Stimulated activated CD8-positive, alpha-beta memory T cell treated with anti-CD3 and anti-CD28 coated beads, Interleukin-12 subunit alpha, Interleukin-12 subunit beta, amount 100 ng/mL, for 1 hour (primary cell): ENCODE data around the gene CCDC134.

ENCODE experiments used
- DNase-seq: peaks from one replicate; pipeline ENCODE4 v3.0.0-alpha.2; 2020; ENCODE audit warnings: low read depth

CCDC134 gene

DNA sequence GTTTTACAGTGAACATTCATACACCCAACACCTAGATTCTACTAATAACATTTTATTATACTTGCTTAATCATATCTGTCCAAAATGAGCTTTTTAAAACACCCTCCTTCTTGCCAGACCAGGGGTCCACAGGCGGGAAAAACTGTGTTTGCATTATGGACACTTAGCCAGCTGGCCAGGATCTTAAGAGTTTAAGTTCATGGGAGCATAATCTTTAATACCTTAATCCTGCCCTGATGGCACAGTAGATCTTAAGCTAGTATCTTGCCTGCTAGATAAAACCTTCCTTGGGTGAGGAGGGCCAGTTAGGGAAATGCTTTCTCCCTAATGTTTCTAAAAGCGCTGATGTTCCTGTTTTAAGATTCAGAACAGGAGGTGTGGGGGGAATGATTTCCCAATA, 13.1 kb upstream of the CCDC134 start:
- DNase-seq, result no peak

DNA sequence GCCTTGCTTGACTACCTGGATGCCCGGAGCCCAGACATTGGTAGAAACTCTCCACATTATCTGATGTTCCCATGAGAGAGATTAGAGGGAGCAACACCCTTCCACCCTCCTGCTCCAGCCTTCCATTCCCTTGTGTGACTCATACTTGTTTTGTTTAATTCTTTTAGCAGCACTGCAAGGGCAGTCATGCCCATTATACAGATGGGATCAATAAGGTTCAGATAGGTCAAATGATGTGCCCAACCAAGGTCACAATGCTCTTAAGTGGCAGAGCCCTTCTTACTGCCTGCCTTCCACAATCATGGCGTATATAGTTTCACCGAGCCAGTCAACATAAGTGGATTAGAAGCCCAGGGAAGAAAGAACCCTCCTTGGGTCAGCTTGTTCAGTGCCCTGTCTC, 6.6 kb upstream of the CCDC134 start:
- DNase-seq, result no peak

DNA sequence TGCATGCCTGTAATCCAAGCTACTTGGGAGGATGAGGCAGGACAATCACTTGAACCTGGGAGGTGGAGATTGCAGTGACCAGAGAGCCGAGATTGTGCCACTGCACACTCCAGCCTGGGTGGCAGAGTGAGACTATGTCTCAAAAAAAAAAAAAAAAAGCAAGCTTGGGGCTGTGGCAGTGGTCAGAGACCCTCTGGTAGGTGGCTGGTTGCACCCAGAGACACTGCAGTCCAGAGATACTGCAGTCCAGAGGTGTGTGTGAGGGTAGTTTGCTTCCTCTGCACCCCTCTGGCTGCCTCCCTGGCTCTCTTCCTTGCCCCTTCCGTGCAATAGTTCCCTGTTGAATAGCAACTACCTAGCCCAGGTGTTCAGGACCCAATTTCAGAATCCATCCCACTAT, 1.7 kb upstream of the CCDC134 start:
- DNase-seq, result no peak

DNA sequence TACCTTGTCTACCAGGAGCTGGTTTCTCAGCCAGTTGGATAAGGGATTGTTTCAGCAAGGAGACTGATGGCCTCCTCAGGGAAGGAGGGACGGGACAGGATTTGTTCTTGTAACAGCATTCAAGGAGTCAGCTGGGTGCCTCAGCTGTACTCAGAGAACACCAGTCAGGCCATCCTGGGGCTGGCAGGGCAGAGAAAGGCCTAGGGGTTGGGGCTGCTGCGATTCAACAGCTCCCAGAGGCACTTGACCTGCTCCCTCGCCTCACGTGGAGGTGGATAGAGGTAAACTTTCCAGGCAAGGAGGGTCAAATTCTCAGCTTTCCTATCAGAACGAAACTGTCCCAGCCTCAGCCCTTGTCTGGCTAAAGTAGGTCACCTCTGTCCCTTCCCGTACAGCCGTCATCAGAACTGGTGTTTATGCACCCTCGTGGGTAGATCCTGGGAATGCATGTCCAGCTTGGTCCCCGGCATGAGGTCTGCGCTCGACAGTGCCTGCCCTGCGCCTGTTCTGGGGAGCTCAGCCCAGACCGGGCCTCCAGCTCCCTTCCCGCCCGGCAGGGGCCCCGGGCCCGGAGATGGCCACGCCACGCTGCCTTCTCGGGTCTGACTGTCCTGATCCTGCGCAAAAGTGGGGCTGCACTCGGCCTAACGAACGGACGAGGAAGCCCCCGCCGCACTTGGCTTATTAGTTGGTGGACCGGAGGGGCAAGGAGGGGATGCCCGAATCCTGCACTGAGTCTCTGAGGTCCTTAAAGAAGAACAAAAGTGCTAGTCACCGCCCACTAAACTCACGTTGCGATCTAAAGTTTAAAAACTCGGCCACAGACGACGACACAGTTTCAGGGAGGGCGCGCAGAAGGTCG, 762 bp upstream of the CCDC134 start:
- DNase-seq, result no peak

DNA sequence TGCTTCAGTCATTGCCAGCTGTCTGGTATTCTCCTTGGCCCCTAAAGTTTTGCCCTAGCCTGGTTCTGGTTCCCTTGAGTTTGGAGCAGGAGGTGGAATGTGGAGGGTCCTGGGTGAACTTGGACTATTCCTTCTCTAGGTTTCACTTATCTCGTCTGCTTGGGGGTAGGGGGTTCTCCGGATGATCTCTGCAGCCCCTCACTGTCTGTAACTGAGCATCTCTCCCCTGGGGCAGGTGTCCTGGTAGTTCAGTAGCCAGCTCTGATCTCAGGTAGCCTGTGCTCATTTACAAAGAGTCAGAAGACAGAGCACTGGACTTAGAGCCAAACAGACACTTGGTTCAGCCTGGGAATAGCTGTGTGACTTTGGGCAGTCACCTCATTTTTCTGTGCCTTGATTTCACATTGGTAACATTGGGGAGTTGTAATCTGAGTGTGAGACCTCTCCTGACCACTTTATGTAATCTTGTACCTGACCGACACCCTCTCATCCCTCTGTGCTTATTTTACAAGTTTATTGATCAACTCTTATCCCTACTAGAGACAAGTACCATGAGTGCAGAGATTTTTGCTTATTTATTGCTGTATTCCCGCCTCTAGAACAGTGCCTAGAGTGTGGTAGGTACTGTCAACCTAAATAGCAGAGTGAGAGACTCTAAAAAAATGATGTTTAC, 804 bp downstream of the CCDC134 start:
- no peak for DNase-seq

DNA sequence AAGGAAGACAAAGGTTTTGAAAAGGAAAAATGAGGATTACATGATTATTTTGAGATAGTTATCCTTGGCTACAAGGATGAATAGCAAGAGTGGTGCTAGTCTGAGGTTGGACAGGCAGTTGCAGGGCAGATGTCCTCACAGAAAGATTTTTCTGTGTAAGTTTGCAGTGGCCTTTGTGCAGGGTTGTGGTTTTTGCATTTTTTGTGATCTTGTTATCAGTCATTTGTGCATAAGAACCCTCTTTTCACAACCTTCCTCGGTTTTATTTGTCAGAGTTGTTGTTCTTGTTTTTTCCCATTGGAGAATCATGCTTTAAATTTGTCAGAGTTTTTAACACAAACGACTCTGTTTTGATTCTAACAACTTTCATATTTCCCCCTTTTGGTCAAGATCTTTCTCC, 1.4 kb downstream of the CCDC134 start:
- DNase-seq, result no peak

DNA sequence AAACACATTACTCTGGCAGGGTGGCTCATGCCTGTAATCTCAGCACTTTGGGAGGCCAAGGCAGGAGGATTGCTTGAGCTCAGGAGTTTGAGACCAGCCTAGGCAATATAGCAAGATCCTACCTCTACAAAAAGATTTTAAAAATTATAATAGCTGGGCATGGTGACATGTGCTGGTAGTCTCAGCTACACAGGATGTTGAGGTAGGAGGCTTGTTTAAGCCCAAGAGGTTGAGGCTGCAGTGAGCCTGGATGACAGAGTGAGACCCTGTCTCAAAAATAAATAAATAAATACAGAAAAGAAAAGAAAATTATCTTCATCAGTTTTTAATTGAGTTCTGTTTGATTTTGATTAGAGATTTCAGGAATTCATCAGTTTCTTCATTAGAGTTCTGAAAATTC, 5.2 kb downstream of the CCDC134 start:
- no peak for DNase-seq

DNA sequence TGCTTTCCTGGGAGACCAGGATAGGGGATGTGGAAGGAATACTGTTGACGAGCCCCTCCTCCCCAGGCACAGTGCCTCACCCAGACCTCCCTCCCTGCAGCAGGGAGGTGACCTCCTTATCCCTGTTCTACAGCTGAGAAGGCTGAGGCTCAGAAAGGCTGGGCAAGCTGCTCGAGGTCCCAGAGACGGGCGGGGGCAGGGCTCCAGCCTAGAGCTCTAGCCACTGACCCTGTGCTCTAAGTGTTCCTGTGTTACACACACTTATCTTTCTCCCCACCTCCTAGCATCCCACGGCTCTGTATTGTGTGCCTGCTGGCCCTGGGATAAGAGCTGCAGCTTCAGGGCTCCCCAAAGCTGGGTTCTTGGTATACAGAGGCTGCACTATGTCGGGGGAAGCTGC, 7.9 kb downstream of the CCDC134 start:
- no peak for DNase-seq

DNA sequence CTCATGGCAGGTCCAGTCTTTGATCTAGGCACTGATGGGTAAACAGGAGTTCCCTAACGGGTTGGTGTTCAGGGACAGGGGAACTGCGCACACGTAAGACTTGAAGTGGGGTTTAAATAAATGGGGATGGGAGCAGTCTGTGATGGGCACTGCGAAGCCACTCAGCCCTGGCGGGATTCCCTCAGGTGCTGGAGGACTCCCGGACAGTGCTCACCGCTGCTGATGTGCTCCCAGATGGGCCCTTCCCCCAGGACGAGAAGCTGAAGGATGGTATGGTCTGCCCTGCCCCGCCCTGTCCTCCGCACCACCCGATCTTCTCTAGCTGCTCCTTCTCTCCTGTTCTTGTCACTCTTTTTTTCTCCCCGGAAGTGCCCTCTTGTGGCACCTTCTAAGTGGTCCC, 9.5 kb downstream of the CCDC134 start:
- DNase-seq, result no peak

DNA sequence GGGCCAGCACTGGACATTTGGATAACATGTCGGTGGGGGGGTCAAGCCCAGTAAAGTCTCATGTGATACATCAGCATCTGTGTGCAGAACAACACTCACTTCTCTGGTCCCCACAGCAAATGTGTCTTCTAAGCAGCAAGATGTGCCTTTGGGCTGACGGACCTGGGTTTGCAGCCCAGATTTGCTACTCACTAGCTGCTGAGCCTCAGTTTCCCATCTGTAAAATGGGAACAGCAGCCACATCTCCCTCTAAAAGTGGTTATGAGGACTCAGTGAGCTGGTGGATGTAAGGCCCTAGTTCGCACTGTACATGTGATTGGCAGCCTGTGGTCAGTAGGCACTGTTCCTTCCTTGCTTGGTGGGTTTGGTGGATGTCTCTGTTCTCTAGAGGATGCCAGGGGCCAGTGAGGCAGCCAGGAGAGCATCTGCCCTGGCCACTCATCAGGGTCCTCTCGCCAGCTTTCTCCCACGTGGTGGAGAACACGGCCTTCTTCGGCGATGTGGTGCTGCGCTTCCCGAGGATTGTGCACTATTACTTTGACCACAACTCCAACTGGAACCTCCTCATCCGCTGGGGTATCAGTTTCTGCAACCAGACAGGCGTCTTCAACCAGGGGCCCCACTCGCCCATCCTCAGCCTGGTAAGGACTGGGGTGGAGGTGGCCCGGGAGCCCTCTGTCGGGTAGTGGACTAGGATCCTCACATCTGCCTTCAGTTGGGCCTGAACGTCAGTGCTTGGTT, 12.5 kb downstream of the CCDC134 start:
- no peak for DNase-seq

DNA sequence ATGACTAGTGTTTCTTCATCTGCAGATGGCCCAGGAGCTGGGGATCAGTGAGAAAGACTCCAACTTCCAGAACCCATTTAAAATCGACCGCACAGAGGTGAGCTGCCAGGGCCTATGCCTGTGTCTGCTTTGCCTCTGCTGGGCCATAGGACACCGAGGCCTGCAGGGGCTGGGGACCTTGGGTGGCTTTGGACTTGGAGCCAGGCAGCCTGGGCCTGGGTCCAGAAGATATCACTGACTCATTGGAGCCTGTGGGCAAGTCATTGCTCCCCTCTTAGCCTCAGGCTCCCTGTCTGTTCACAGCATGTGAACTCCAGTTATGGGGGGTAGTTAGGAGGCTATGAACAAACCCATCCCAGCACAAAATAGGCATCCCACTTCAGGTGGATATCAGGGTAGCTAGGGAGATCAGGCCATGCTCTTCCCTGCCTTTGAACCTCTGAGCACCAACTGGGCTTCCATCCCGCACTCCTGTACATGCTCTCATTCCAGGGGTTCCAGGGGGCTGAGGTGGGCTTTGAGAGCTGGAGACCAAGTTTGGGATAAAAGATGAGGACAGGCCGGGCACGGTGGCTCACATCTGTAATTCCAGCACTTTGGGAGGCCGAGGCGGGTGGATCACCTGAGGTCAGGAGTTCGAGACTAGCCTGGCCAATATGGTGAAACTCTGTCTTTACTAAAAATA, 13.4 kb downstream of the CCDC134 start:
- DNase-seq, result no peak

DNA sequence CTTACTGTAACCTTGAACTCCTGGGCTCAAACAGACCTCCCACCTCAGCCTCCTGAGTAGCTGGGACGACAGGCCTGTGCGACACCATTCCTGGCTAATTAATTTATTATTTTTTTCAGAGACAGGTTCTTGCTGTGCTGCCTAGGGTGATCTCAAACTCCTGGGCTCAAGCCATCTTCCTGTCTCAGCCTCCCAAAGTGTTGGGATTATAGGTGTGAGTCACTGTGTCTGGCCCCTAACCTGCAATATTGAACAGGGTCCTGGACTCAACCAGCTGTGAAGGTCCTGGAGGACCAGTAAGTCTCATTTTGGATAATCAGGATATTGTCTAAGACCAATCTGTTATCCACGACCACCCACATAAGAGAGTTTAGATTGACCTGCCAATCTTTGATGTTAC, 15.2 kb downstream of the CCDC134 start:
- no peak for DNase-seq

DNA sequence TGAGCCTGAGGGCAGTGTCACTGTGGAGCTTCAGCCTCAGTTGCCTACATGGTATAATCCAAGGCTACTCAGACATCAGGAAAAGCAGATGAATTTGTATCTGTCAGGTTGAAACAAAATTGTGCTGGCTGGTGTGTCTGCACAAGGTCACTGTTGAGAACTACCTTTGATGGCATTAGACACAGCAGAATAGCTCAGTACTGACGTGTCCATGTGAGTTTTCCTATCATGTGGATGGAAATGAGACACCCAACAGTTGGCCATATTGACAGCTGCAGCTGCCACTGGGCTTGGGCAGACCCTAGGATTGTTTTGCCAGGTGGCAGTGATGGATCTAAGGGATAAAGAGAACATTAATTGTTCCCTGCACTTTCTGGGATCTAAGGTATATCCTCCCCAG, 15.8 kb downstream of the CCDC134 start:
- DNase-seq, result no peak

DNA sequence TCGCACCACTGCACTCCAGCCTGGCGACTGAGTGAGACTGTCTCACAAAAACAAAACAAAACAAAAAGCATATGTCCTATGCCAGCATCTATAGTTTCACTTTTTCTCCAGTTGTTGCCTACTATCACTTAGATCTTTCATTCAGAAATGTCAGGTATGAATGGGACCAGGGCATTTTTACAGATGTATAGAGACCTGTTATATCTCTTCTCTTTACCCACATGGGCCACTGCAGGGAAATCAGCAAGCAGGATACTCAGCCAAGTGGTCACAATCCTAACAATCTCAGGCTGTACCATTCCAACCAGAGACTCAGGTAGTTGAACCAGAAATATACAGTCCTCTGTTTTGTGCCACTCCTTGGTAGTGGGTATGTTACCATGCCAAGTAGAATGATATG, 16.4 kb downstream of the CCDC134 start:
- no peak for DNase-seq

DNA sequence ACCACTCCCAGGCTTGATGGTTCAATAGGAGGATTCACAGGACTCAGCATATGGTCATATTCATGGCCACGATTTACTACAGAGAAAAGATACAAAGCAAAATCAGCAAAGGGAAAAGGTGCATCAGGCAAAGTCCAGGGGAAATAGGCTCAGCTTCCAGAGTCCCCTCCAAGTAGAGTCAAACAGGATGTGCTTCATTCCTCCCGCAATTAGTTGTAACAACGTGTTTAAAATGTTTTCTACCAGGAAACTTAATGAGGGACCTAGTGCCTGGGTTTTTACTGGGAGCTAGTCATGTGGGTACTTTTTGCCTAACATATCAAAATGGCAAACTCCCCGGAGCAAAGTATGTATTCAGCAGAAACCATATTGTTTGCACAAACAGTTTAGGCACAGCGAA, 17.5 kb downstream of the CCDC134 start:
- DNase-seq, result no peak

DNA sequence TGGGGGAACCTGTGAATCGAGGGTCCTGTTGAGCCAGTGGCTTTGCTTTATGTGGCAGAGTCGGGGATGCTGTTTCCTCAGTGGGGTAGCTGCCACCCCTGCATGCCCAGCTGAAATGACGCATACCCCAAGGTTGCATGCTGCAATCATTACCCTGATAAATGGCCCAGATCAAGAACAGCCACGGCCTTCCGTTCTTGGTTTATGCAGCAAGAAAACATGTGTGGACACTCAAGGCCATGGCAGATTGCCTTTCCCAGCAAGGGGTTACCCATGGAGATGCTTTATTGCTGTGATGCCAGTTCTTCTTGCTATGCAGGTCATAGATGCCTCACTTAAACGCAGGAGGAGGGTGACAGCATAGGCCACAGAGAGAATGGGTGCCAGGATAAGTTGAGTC, 18.1 kb downstream of the CCDC134 start:
- DNase-seq, result no peak

DNA sequence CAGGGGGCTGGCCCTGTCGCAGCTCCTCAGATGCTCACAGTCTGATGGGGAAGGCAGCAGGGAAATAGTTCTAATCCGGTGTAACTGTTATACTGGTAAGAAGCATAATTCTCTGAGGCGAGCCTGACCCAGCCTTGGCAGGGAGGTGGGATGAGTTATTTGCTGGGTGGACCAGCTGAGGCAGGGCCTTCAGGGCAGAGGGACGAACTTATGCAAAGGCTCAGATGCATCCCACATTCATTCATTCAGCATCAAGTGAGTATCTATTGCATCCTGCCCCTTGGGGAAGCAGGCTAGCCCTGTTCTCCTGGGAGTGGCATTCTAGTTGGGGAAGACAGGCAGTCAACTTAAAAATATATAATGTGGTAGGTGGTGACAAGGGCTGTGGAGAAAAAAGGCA, 18.8 kb downstream of the CCDC134 start:
- no peak for DNase-seq

DNA sequence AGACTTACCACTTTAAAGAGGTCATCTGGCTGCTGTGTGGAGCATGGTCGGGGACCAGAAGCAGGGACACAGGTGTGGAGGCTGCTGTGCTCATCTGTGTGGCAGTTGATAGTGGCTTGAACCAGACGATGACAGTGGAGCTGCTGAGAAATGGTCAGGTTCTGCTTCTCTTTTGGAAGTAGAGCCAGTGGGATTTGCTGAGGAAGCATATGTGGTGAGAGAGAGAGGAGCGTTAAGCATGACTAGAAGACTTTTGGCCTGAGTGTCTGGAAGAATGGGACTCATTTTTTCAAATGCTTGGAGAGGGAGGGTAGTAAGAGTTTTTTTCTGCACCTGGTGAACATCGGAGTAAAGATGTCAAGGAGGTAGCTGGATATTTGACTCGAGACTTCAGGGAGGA, 20.0 kb downstream of the CCDC134 start:
- no peak for DNase-seq

DNA sequence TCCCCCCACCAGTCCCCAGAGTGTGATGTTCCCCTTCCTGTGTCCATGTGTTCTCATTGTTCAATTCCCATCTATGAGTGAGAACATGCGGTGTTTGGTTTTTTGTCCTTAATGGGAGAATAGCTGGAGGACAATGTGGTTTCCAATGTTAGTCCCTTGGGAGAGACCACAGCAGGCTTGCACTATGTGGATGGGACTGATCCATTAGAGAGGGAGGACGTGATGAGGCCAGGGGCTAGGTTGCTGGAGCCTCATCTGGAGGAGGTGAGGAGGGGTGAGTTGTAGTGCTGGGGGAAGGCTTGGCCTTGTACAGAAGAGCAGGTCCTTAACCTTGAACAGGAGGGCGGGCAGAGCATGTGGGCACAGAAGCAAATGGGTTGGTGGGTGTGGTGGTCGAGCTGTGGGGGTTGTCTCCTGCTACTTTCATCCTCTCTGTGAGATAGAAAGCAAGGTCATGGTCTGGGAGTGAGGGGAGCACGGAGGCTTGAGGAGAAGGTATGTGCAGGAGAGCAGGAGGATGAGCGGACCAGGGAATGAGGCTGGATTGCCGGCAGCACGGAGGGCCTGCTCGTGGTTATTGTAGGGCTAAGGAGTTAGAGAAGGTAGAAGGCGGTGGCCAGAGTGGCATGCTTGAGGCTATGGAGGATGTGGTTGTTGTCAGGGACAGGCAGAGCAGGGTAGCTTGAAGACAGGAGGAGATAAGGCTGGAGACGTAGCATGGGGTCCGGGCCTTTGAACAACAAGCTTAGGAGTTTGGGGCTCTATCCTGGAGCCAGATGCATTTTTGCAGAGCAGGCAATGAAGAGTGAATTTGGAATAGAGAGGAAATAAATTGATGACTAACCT, 21.2 kb downstream of the CCDC134 start:
- DNase-seq, result no peak

DNA sequence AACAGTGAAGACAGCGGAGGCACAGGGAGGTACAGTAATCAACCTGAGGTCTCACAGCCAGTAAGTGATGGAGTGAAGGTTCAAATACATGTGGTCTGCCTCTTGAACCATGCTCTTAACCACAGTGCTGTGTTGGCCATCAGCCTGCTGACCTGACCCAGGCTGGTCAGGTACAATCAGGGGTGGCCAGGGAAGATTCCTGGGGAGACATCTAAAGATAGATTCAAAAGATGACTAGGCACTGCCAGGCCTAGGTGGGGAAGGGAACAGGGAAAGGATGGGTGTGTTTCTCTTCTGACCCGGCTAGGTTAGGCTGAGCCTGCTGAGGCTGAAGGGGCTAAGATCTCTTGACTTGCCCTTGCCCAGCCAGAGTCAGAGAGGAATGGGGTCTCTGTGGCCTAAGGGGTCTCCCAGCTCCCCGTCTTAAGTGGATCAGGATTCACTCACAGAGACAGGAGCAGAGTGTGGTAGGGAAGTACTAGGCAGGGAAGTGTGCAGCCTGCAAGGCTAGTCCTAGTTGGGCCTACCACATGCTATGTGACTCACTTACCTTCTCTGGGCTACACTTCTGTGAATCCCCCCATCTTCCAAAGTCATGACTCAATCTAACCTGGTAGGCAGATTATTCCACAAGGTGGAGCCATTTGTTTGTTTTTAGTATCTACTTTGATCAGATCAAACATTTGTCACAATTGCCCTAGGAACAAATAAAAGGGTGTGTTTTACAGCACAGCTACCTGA, 22.0 kb downstream of the CCDC134 start:
- peak; percentile 10 for DNase-seq

DNA sequence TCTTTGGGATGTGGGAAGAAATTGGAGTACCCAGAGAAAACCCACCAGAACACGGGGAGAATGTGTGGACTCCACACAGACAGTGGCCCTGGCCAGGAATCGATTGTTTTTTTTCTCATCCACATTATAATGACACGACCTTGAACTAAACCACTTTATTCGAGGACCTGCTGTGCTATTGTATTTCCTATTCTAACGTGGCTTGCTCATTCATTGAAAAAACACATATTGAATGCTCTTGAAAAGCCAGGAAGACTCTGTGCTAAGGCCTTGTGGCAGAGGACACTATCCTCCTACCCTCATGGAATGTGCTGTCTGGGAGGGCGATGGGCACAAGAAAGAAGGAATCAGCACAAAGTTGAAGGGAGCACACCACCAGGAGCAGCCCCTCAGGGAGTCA, 23.3 kb downstream of the CCDC134 start:
- no peak for DNase-seq
